ENCODE results near the gene TMEM30B. TPM values are rescaled to one million over a fixed set of nuclear protein-coding genes. Genes with fewer than 3 reads are reported as not detected.

Gene TMEM30B
- total and polyA plus RNA-seq, 2 of the 8 experiments (the other 6 are each of a cell fraction or from before 2014, with no cell fraction given): 11.2 to 18.7 TPM

GRCh38 chr14:61254808-61255526, 26.2 kb downstream of the TMEM30B start (continued):
- TF ChIP-seq CHD7 (IDR thresholded peaks at IDR 0.05; ENCODE audit: insufficient replicate concordance, low read length): peak; percentile 36
- no peak for TF ChIP-seq ASH2L (IDR thresholded peaks at IDR 0.05; ENCODE audit: low read length)
- TF ChIP-seq EP300 (IDR thresholded peaks at IDR 0.05; ENCODE audit: borderline replicate concordance in 1 of 2, low read depth in 2 of 2, low read length in 2 of 2): no peak
- no peak for TF ChIP-seq E2F6 (IDR thresholded peaks at IDR 0.05)
- TF ChIP-seq POLR2AphosphoS5 (IDR thresholded peaks at IDR 0.05; ENCODE audit: low read depth, low read length): no peak
- TF ChIP-seq CTBP2 (IDR thresholded peaks at IDR 0.05; ENCODE audit: borderline replicate concordance, insufficient read depth, insufficient read length, low read length): no peak
- no peak for TF ChIP-seq ATF3 (IDR thresholded peaks at IDR 0.05; ENCODE audit: insufficient read depth, low read depth, low read length)
- no peak for TF ChIP-seq KDM1A (IDR thresholded peaks at IDR 0.05; ENCODE audit: borderline replicate concordance, low read length)
- no peak for TF ChIP-seq CHD2 (IDR thresholded peaks at IDR 0.05; ENCODE audit: low read length)

Data from H1 (cell line).